HG03039 (cell line): Measurements from ENCODE around the gene HOXD3.

Experiments
- ATAC-seq: cut with Tn5 transposase; IDR thresholded peaks from one replicate; pipeline ENCODE4 v1.9.1; 2021; ENCODE audit warnings: mild to moderate bottlenecking, moderate library complexity; ENCODE audit not compliant: unreplicated experiment

The HOXD3 gene

DNA sequence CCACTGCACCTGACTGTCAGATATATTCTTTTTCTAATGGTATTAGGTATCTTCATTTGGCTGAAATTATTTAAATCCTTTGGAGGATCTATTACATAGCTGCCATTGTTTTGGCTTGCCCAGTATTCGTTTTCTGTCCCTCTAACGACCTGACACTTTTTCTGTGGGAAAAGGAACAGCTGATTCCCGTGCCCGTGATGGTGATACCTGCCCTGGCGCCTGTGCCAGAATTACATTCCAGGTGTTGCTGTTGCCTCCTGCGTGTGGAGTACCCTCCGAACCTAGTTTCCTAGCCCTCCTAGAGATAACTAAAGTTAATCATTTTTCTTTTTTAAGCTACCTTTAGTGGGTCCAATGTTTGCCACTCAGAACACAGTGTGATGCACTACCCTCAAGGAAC lies 45.4 kb downstream of the HOXD3 start:
- no peak for ATAC-seq

DNA sequence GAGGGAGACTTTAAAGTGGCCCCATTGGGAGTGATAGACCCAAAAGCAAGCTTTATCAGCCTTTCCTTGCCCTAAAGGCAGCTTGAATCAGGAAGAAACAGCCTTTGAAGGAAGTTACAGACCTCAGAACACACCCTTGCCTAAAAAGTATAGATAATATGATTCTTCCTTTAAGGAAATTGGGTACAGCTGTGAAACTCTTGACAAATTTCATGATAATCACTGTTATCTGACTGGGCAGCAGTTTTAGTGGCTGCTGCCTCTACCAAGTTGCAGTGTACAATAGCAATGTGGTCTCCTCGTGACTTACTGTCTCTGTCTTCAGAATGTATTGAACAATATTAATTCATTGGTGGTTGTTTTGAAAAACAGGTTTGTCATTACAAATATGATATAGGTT lies 48.0 kb downstream of the HOXD3 start:
- ATAC-seq = no peak

- no peak for ATAC-seq
These were observed 49.0 kb downstream of the HOXD3 start for GRCh38 chr2:176206136-176206535.

GRCh38 chr2:176206682-176207081 lies 49.6 kb downstream of the HOXD3 start:
- no peak for ATAC-seq

- ATAC-seq = no peak
These were observed 54.0 kb downstream of the HOXD3 start for GRCh38 chr2:176211110-176211509.

GRCh38 chr2:176212276-176212675 lies 55.2 kb downstream of the HOXD3 start:
- ATAC-seq = no peak

DNA sequence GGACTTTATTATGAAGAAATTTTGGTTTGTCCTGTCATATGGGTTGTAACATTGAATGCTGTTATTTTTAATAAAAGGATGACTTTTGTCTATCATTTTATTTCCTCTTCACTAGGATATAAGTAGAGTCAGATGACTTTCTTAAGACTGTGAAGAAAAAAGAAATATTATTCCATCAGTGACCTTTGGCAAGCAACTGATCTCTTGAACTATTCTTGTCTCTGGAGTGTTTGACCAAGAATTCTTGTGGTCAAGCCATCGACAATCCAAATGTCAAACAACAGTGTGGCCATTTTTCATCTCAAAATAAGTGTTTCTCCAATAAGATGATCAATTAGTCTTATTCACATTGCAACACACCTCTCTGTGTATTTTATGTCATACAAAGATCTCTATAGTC lies 56.3 kb downstream of the HOXD3 start:
- ATAC-seq = no peak
